ENCODE measurements around the gene TIMM23. TPM values are rescaled to one million over a fixed set of nuclear protein-coding genes. Genes with fewer than 3 reads are reported as not detected.
A peak's percentile ranks its signal among the peaks of the same experiment; 100 is the strongest.

TIMM23 gene

GRCh38 chr10:46052057-46052790, 79.9 kb downstream of the TIMM23 start:
- Histone ChIP-seq H3K23ac (ENCODE audit: low read length) (no peak overlapping the region), H2BK5ac (ENCODE audit: low read length) (peak overlapping the region; percentile 96), H4K8ac (ENCODE audit: low read depth, low read length) (no peak overlapping the region), H2BK15ac (replicated peaks; ENCODE audit: low read depth) (peak overlapping the region; percentile 1), H3K4me3 (ENCODE audit: low read length) (no peak overlapping the region), H2BK120ac (ENCODE audit: low read depth, low read length) (peak overlapping the region; percentile 95), H3K4me1 (ENCODE audit: control insufficient read depth, low read depth, low read length) (peaks cover 36% of the 10 kb centered on the region), H3K18ac (ENCODE audit: low read length) (peak overlapping the region; percentile 82), H3K27ac (ENCODE audit: low read depth, low read length) (peak overlapping the region; percentile 90), H4K5ac (ENCODE audit: low read length) (no peak overlapping the region), H3K27me3 (ENCODE audit: insufficient read depth, low read length, poor library complexity) (no peaks in the 10 kb centered on the region), H3K36me3 (ENCODE audit: control insufficient read depth, insufficient read depth, low read length) (no peaks in the 10 kb centered on the region), H3K4me2 (ENCODE audit: low read length) (no peak overlapping the region), H3K79me2 (ENCODE audit: control insufficient read depth, insufficient read depth, low read length) (no peaks in the 10 kb centered on the region), H3K56ac (ENCODE audit: low read length) (peak overlapping the region; percentile 88), H3K79me1 (ENCODE audit: low read length) (no peaks in the 10 kb centered on the region), H3K9ac (ENCODE audit: low read length) (no peak overlapping the region), H3K4ac (ENCODE audit: low read depth, low read length) (peak overlapping the region; percentile 95), H2AK5ac (ENCODE audit: low read length) (no peak overlapping the region)
- DNase-seq: peak; percentile 70
- whole genome bisulfite sequencing (ENCODE audit: extremely low coverage, insufficient coverage, low lambda C conversion rate): no CpG with 5 or more reads among the region's 7 CpGs

GRCh38 chr10:46052791-46053375, 80.6 kb downstream of the TIMM23 start:
- Histone ChIP-seq H3K79me1 (ENCODE audit: low read length) (no peaks in the 10 kb centered on the region), H3K27ac (ENCODE audit: low read depth, low read length) (peak overlapping the region; percentile 90), H3K18ac (ENCODE audit: low read length) (peak overlapping the region; percentile 82), H3K9ac (ENCODE audit: low read length) (peak overlapping the region; percentile 52), H2BK15ac (replicated peaks; ENCODE audit: low read depth) (no peak overlapping the region), H3K56ac (ENCODE audit: low read length) (peak overlapping the region; percentile 88), H2AK5ac (ENCODE audit: low read length) (peak overlapping the region; percentile 93), H4K5ac (ENCODE audit: low read length) (peak overlapping the region; percentile 29), H2BK5ac (ENCODE audit: low read length) (peak overlapping the region; percentile 96), H3K36me3 (ENCODE audit: control insufficient read depth, insufficient read depth, low read length) (no peaks in the 10 kb centered on the region), H4K8ac (ENCODE audit: low read depth, low read length) (peak overlapping the region; percentile 68), H3K4me1 (ENCODE audit: control insufficient read depth, low read depth, low read length) (peaks cover 30% of the 10 kb centered on the region), H3K27me3 (ENCODE audit: insufficient read depth, low read length, poor library complexity) (no peaks in the 10 kb centered on the region), H3K4me3 (ENCODE audit: low read length) (no peak overlapping the region), H3K79me2 (ENCODE audit: control insufficient read depth, insufficient read depth, low read length) (no peaks in the 10 kb centered on the region), H2BK120ac (ENCODE audit: low read depth, low read length) (peak overlapping the region; percentile 40), H3K4me2 (ENCODE audit: low read length) (no peak overlapping the region), H3K4ac (ENCODE audit: low read depth, low read length) (peak overlapping the region; percentile 95), H3K23ac (ENCODE audit: low read length) (peak overlapping the region; percentile 95)
- no CpG with 5 or more reads among the region's 6 CpGs for WGBS (ENCODE audit: extremely low coverage, insufficient coverage, low lambda C conversion rate)
- no peak for DNase-seq

Small RNA genes lying within 50 kb of the gene (small RNA-seq; reads per million reads assigned to genes)
- gene SNORA74C-1 (ENCODE audit: insufficient read depth): not detected
